Caki2 (cell line): ENCODE data around the gene PIGU. TPM values are rescaled to one million over a fixed set of nuclear protein-coding genes. Genes with fewer than 3 reads are reported as not detected.

Source experiments
- DNase-seq: peaks from one replicate; pipeline ENCODE4 v3.0.0-alpha.2; 2015; ENCODE audit warnings: low read depth
- in situ Hi-C: cut with HindIII; loops from 2 replicates; pipeline ENCODE4 v1.10.0; 2016; ENCODE audit warnings: low sequenced_read_pairs, low pct_unique_long_range_greater_than_20kb, mixed read lengths
- total RNA-seq: library from RNA; depleted of rRNA; stranded (reverse); fragments of >200 nt; shearing (Covaris generic); gene quantifications from 2 replicates; pipeline ENCODE4 v1.2.3, GENCODE V29; 2014; ENCODE audit warnings: low replicate concordance

PIGU gene
- total RNA-seq, 1 experiment from 2014 or later = 33.8 TPM

- peak; percentile 89 for DNase-seq
- in situ Hi-C loops = no loop called here
Measured at GRCh38 chr20:34709044-34709830, 32.3 kb upstream of the PIGU start.

DNA sequence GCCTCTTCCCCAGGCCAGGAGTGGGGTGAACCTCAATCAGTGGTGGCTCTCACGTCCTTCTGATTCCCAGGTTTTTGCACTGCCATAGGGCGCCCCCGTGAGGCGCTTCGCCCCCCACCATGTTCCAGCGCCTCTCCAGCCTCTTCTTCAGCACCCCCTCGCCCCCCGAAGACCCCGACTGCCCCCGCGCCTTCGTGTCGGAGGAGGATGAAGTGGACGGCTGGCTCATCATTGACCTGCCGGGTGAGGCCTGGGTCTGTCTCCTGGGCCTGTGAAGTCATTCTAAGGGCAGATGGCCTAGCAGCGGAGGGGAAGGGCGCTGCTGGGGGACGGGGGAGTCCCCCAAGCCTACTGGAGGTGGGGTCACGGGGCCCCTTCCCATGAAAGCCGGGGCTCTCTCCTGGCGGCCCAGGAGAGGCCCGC is 31.7 kb upstream of the PIGU start:
- in situ Hi-C loops = no loop called here
- DNase-seq = no peak

- in situ Hi-C loops = no loop called here
- DNase-seq = no peak
Measured at GRCh38 chr20:34706912-34707784, 30.3 kb upstream of the PIGU start.

GRCh38 chr20:34706302-34706875 is 29.5 kb upstream of the PIGU start:
- DNase-seq = no peak
- in situ Hi-C loops = no loop called here

GRCh38 chr20:34705397-34706301 is 28.8 kb upstream of the PIGU start:
- peak; percentile 31 for DNase-seq
- in situ Hi-C loops = no loop called here

DNA sequence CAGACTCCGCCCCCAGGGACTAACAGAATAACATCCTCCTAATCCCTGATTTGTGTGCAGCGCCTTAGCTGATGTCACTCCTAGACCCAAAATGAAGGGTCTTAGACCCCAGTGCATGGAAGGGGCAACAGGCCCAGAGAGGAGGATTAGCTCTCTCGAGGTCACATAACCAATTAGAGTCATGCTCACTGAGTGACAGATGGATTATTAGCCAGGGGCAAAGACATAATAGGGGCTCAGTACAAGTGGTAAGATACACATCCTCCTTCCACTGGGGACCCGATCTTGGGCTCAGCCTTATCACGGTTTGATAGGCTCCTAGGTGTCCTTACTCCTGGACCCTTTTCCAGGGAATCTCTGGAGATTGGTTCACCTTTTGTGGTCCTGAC is 28.1 kb upstream of the PIGU start:
- in situ Hi-C loops = no loop called here
- no peak for DNase-seq

- in situ Hi-C loops = no loop called here
- peak; percentile 73 for DNase-seq
Measured at GRCh38 chr20:34704177-34705007, 27.5 kb upstream of the PIGU start, which contains the start of gene TP53INP2. TP53INP2 (plus strand) TSS chr20:34704344; CDS start chr20:34708740, 4,396 bp downstream.

- DNase-seq = peak; percentile 32
- in situ Hi-C loops = no loop called here
Measured at GRCh38 chr20:34703424-34704176, 26.7 kb upstream of the PIGU start.

GRCh38 chr20:34703061-34703423 is 26.1 kb upstream of the PIGU start:
- no peak for DNase-seq
- in situ Hi-C loops = no loop called here

DNA sequence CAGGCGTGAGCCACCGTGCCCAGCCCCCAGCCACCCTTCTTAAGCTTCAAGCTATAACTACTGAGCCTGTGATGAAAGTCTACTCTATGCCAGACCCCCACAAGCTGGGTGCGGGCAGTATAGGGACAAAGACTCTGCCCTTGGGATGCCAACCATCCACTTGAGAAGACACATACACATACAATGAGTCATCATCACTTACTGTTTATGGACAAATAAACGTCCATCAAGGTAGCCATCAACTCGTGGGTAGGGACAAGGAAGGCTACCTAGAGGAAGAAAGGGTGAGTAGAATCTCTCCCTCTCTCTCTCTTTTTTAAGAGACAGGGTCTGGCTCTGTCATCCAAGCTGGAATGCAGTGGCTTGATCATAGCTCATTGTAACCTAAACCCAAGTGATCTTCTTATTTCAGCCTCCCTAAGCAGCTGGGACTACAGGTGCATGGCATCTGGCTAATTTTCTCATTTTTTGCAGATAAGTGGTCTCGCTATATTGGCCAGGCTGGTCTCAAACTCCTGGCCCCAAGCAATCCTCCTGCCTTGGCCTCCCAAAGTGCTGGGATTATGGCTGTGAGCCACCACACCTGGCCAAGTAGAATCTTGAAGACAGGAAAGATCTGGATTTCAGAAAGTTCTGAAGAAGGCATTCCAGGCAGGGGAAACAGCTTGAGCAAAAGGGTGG is 24.7 kb upstream of the PIGU start:
- in situ Hi-C loops = no loop called here
- DNase-seq = peak; percentile 23

- in situ Hi-C loops = no loop called here
- DNase-seq = no peak
Measured at GRCh38 chr20:34693414-34693813, 16.5 kb upstream of the PIGU start.

- in situ Hi-C loops = no loop called here
- no peak for DNase-seq
Measured at GRCh38 chr20:34691838-34692237, 14.9 kb upstream of the PIGU start.

DNA sequence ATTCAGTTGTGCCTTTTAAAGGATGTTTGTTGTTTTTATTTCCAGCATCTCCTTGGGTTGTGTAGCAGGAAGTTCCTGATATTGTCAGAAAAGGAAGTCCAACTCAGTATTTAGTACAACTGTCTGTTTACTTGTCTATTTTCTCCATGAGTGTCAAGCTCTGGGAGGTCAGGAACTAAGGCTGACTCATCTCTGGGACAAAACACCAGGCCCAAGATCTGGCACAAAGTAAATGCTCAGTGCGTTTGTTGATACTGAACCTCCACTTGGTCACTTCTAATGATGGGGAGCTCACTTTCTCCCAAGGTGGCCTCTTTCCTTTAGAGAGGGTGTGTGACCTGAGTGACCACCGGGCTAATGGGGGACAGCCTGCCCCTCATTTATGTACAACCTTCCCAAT is 12.6 kb upstream of the PIGU start:
- in situ Hi-C loops = no loop called here
- no peak for DNase-seq

DNA sequence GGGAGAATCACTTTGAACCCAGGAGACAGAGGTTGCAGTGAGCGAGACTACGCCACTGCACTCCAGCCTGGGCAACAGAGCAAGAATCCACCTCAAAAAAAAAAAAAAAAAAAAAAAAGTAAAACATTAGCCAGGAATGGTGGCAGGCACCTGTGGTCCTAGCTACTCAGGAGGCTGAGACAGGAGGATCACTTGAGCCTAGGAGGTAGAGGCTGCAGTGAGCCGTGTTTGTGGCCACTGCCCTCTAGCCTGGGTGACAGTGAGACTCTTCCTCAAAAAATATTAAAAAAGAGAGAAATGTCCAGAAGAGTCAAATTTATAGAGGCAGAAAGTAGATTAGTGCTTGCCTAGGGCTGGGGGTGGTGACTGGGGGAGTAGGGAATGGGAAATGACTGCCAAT is 6.8 kb upstream of the PIGU start:
- DNase-seq = no peak
- in situ Hi-C loops = no loop called here

DNA sequence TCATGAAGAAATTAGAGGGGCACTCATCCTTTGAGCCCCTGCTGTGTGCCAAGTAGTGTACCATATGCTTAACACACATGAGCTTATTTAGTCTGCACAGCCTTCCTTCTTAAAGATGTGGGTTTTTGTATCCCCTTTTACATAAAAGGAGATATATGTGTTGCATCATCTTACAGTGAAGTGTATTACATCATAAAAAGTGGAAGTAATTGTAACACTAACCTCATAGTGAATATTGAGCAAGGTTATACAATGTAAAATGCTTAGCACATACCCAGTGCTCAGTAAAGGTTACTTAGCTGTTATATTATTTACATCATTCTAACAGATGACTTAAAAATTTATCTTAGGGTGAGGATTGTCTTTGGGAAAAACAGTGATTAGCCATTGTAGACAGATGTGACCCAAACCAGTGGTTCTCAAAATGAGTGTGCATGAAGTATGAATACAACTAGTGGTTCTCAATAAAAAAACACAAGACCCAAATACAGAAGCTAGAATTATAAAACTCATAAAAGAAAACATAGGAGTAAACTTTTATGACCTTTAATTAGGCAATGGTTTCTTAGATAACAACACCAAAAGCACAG is 3.8 kb upstream of the PIGU start:
- DNase-seq = no peak
- in situ Hi-C loops = no loop called here
